HG03442 (cell line): Measurements from ENCODE around the gene FAM120C.
A peak's percentile ranks its signal among the peaks of the same experiment; 100 is the strongest.

Experiments
- ATAC-seq: cut with Tn5 transposase; IDR thresholded peaks from one replicate; pipeline ENCODE4 v1.9.1; 2021; ENCODE audit warnings: mild to moderate bottlenecking, moderate library complexity; ENCODE audit not compliant: unreplicated experiment

Gene FAM120C

GRCh38 chrX:54044126-54044876 lies 138.8 kb downstream of the FAM120C start, which contains the start of gene PHF8:
PHF8 (minus strand) TSS chrX:54044473; CDS start chrX:54042728, 1,745 bp downstream.
- peak; percentile 84 for ATAC-seq

DNA sequence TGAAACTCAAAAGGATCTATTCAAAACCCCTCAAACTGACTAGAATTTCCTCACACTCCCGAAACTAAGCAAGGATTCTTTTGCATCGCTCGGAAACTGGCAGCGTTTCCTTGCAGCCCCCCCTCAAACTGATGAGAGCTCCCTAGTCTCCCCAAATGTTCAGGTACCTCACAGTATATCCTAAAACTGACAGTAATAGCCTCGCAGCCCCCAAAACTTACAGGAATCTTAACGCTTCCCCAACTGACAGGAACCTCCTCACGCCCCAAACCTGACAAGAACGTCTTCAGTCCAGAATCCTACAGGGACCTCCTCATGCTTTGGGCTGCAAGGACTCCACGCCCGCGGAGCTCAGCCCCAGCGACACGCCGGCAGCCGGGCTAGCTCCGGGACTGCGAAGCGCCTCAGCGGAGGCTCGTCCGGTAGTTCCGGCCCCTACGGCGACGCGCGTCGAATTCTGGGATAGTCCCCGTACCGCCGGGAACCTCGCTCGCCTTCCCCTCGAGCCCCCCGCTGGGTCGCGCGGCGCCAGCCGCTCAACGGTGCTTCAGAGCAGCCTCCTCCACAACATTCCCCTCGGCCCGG lies 139.4 kb downstream of the FAM120C start:
- peak; percentile 14 for ATAC-seq

- ATAC-seq, result no peak
Observed at GRCh38 chrX:54043056-54043455, 140.0 kb downstream of the FAM120C start.

DNA sequence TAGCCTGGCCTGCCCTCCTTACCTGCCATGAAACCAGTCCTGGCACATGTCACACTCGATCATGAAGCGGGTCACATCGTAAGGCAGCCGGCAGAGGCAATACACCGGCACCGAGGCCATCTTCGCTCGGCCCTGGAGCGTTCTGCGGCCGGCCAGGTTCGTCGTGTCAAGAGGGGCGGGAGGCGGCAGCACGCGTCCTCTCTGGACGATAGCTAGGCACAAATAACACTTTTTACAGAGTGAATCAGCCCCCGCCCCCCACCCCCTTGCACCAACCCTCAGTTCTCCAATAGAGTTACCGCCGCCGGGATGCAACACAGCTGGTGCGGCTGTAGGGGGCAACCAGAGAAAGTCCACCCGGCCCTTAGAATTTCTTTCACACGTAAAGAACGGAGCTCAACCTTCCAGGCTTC lies 140.4 kb downstream of the FAM120C start:
- no peak for ATAC-seq

- ATAC-seq, result no peak
Observed at GRCh38 chrX:54030329-54030728, 152.7 kb downstream of the FAM120C start.

GRCh38 chrX:54029529-54030143 lies 153.4 kb downstream of the FAM120C start:
- ATAC-seq, result no peak

GRCh38 chrX:54024350-54024749 lies 158.7 kb downstream of the FAM120C start:
- ATAC-seq, result no peak
